ENCODE data around the gene WNT9A.

DNA sequence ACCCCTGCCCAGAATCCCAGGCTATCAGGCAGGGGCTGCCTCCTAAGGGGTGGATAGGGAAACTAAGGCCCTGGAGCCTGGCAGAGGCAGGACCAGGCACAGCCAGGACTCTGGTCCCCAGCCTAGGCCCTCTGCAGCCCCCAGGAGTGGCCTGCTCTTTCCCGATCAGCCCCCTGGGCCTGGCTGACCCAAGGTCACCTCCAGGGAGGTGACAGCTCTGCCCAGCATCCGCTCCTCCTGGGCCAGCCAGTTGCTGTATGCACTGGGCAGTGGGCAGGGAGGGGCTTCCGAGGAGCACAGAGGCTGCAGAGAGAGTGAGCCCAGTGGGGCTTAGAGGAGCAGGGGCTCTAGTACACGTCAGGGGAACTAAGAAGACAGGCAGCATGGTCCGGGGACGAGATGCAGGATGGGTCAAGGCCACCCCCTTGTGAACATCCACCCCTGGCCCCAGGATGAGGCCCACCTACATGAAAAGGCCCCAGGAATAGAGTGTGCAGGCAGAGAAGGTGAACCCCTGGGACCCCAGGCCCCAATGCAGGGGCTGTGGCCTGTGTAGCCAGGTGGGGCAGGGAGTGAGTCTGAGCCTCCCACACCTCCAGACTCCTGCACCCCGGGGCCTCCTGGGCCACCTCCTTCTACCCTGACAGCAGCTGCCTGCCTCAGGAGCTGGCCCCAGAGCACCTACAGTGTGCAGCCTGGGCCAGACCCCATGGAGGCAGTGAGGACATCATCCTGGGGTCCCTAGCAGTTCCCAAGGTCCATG lies 32.8 kb downstream of the WNT9A start:
- TF ChIP-seq, protein P1, sequence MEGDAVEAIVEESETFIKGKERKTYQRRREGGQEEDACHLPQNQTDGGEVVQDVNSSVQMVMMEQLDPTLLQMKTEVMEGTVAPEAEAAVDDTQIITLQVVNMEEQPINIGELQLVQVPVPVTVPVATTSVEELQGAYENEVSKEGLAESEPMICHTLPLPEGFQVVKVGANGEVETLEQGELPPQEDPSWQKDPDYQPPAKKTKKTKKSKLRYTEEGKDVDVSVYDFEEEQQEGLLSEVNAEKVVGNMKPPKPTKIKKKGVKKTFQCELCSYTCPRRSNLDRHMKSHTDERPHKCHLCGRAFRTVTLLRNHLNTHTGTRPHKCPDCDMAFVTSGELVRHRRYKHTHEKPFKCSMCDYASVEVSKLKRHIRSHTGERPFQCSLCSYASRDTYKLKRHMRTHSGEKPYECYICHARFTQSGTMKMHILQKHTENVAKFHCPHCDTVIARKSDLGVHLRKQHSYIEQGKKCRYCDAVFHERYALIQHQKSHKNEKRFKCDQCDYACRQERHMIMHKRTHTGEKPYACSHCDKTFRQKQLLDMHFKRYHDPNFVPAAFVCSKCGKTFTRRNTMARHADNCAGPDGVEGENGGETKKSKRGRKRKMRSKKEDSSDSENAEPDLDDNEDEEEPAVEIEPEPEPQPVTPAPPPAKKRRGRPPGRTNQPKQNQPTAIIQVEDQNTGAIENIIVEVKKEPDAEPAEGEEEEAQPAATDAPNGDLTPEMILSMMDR (conservative IDR thresholded peaks at IDR 0.05; ENCODE audit: low read depth, low read length), result no peak
- TF ChIP-seq EZH2 (IDR thresholded peaks at IDR 0.05; ENCODE audit: low read length, unreplicated experiment) (no peak), EZH2phosphoT487 (IDR thresholded peaks at IDR 0.05; ENCODE audit: borderline replicate concordance, low read length) (no peak)

Measured in PC-3 (cell line).